Measurements from ENCODE around the gene CNTNAP2.

CNTNAP2 gene

DNA sequence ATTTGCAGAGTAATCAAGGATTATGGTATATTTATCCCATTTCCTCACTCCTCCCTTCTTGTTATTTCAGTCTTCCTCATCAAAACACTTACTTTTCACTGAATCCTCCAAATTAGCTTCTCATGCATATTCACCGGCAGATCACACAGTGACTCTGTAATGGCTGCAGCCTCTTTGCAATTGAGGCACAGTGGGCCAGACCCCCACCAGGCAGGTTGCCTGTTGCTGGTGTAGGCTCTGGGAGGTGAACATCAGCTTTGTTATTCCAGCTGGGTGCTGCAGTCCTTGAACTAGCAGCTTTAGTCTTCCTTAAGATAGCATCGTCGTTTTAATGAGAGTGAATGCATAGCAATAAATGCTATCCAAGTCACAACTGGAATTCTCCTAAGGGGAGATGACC lies 449.3 kb downstream of the CNTNAP2 start:
- no peak for DNase-seq (ENCODE audit: low read depth in 2 of 2)

DNA sequence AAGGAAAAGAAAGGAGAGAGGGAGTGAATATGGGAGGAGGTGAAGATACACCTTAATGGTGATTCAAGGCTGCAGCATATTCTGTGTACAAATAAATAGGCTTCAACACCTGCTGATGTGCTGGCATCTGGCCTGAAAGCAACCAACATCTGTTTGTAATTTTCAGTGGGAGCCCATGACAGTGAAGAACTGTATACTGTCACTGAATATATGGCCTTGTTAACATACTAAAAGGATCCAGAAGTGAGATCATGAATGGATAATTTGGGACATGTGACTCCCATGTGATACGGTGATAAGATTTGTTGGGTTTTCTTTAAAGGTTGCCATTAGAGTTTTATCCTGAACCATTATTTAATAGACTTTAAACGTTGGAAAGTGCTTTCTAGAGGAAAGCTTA lies 459.3 kb downstream of the CNTNAP2 start:
- DNase-seq (ENCODE audit: low read depth in 2 of 2): no peak

DNA sequence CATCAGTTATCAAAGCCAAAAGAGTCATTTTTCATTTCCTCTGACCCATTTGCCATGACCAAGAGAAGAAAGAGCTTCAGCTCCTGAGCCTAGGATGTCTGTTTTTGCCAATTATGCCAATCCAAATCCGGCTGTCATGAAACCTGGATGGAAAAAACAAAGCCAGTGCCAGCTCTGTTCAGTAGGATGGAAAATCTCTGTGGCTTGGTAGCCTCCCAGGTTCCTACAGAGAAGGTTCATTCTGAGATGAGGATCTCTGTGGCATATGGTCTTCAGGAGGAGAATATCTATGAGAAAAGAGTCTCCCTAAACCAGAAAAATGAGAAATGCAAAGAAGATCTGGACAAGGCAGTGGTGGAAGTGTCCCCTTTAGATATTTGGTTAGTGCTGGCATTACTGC lies 475.4 kb downstream of the CNTNAP2 start:
- DNase-seq (ENCODE audit: low read depth in 2 of 2): no peak

- no peak for DNase-seq (ENCODE audit: low read depth in 2 of 2)
These were observed 490.0 kb downstream of the CNTNAP2 start for GRCh38 chr7:146606628-146607027.

- DNase-seq (ENCODE audit: low read depth in 2 of 2): no peak
These were observed 503.0 kb downstream of the CNTNAP2 start for GRCh38 chr7:146619641-146620040.

DNA sequence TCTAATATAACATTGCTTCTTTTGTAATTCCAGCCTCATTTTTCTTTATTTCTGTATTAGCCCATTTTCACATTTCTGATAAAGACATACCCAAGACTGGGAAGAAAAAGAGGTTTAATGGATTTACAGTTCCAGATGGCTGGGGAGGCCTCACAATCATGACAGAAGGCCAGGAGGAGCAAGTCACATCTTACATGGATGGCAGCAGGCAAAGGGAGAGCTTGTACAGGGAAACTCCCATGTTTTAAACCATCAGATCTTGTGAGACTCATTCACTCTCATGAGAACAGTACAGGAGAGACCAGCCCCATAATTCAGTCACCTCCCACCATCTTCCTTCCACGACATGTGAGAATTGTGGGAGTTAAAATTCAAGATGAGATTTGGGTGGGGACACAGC lies 510.3 kb downstream of the CNTNAP2 start:
- DNase-seq (ENCODE audit: low read depth in 2 of 2): no peak

- no peak for DNase-seq (ENCODE audit: low read depth in 2 of 2)
These were observed 518.8 kb downstream of the CNTNAP2 start for GRCh38 chr7:146635205-146636032.

DNA sequence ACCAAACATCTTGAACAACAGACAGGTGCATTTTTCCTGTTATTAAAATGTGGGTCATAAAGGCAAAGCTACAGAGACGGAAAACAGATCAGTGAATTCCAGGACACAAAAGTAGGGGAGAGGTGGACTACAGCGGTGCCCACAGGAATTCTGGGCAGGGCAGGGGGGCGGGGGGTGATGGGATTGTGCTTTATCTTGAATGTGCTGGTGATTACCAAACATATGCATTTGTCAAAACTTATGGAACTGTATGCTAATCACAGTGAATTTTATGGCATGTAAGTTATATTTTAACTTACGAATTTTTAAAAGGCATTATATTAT lies 519.4 kb downstream of the CNTNAP2 start:
- no peak for DNase-seq (ENCODE audit: low read depth in 2 of 2)

DNA sequence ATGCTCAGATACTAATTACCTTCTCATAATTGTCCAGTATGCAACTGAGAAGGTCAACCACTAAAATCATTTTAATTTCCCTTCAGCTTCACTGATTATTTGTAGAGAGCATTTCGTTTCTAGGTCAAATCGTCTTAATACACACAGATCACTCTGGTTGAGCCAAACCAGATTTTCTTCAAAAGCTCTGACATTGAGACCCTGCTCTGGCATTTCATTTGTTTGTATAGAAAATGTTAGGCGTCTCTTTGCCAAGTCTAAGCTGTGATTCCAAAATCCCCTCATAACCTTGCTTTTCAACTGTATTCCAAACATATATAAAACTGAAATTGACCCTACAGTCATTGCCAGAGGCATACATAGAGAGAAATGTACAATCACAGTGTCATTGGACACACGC lies 520.0 kb downstream of the CNTNAP2 start:
- no peak for DNase-seq (ENCODE audit: low read depth in 2 of 2)

GRCh38 chr7:146639291-146639690 lies 522.7 kb downstream of the CNTNAP2 start:
- DNase-seq (ENCODE audit: low read depth in 2 of 2): no peak

- DNase-seq (ENCODE audit: low read depth in 2 of 2): no peak
These were observed 524.9 kb downstream of the CNTNAP2 start for GRCh38 chr7:146641491-146641890.

- no peak for DNase-seq (ENCODE audit: low read depth in 2 of 2)
These were observed 528.9 kb downstream of the CNTNAP2 start for GRCh38 chr7:146645383-146645976.

GRCh38 chr7:146647445-146647844 lies 530.8 kb downstream of the CNTNAP2 start:
- DNase-seq (ENCODE audit: low read depth in 2 of 2): no peak

DNA sequence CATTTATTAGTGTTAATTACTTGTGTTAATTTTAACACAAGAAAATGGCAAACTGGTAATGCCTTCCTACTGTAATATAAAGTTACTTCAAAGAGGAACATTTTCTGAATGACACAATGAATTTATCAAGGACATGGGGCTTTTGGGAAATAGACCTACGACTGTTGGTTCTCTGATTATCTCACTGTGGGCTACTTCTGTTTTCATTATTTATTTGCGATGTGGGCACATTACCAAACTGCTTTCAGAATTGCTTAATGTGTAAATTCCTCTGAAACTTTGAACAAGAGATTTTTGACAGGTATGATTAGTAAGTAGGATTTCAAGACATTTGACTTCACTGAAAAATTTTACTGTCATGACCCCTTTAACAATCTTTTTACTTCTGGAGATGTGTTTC lies 535.6 kb downstream of the CNTNAP2 start:
- no peak for DNase-seq (ENCODE audit: low read depth in 2 of 2)

GRCh38 chr7:146654048-146654447 lies 537.4 kb downstream of the CNTNAP2 start:
- DNase-seq (ENCODE audit: low read depth in 2 of 2): no peak

DNA sequence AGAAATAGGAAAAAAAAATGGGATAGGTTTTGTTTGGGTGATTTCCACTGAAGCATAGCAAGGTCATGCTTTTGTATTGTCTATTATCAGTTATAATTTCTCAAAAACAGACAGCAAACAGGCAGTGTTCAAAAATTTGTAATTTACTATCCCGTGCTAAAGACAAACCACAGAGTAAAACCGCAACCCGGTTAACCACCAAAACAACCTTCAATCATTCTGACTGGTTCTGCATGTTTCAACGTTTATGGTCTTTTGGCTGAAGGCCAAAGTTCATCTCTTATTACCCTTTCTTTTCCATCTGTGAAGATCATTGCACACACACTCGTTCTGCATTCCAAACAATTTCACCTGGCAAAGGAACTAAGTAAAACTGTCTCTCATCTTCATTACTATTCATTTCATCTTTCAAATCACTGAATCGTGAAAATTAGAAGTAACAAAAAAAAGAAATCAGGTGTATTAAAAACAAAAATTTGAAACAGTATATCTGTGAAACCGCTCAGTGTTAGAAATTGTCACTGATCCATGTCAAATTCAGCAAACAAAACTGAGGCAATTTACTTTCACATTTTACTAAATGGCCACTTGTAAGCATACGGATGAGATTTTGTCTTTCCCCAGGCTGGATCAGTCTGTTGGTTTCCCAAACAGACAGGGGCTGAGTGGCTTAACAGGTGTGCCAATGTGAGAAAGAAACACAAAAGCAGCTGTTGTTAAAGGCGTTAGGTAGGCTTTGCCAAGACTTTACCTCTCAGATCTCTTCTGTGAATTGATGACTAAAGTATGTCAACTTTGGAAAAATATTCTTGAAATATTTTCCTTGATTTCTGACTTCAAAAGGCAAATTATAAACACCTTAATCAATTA lies 539.6 kb downstream of the CNTNAP2 start:
- DNase-seq (ENCODE audit: low read depth in 2 of 2): no peak

GRCh38 chr7:146656988-146657387 lies 540.4 kb downstream of the CNTNAP2 start:
- no peak for DNase-seq (ENCODE audit: low read depth in 2 of 2)

DNA sequence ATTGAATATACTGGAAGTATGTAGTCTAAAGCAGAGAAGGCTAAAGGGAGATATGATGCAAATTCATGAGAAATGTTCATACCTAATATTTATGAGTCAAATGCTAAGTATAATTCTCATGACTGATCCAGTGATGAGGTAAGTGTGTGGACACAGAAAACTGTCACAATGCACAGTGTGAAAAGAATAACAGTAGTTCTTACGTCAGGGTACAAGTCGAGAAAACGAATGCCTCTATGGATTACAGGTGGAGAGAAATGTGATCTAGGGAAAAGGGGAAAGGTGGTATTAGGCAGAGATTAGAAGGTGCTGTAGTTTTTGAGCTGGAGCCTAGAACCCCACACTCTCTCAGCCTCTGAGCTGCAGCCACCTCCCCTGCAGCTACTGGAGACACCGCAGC lies 542.0 kb downstream of the CNTNAP2 start:
- no peak for DNase-seq (ENCODE audit: low read depth in 2 of 2)

- no peak for DNase-seq (ENCODE audit: low read depth in 2 of 2)
These were observed 543.1 kb downstream of the CNTNAP2 start for GRCh38 chr7:146659732-146660131.

DNA sequence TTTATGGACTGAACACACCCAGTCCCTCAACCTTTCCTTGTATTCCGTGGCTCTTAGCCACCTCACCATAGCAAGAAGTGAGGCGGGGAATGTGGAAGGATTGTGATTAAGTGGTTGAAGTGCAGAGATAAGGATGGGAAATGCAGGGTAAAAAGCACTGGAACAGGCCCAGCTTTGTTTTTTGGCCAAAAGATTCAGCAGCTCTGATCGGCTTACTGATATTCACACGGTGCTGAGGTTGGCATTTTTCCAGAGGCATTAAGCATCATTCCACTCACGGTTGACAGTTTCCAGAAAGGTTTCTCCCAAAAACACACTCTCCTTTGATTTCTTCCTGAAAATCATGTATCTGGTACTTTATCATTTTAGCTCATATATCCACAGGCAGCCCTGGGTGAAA lies 544.2 kb downstream of the CNTNAP2 start:
- DNase-seq (ENCODE audit: low read depth in 2 of 2): no peak

DNA sequence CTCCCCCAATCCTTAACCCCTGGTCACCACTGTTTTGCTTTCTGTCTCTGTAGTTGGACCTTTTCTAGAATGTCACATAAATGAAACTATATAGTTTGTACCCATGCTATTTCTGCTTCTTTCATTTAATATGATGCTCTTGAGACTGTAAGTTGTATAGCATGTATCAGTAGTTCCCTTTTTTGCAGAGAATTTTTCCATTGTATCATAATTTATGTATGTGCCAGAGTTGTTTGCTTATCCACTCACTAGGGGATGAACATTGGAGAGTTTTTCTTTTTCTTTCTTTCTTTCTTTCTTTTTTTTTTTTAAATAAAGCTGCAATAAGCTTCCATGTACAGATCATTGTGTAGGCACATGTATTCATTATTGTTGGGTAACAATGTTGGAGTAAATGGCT lies 544.8 kb downstream of the CNTNAP2 start:
- no peak for DNase-seq (ENCODE audit: low read depth in 2 of 2)

DNA sequence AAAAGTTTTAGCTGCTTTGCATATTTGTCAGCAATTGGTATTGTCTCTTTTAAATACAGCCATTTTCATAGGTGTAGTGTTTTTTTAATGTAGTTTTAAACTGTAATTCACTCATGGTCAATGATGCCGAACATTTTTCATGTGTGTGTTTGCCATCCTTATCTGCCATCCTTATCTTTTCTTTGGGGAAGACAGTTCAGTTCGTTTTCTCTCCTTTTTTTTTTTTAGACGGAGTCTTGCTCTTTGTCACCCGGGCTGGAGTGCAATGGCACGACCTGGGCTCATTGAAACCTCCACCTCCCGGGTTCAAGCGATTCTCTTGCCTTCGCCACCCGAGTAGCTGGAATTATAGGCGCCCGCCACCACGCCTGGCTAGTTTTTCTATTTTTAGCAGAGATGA lies 545.3 kb downstream of the CNTNAP2 start:
- DNase-seq (ENCODE audit: low read depth in 2 of 2): no peak

- no peak for DNase-seq (ENCODE audit: low read depth in 2 of 2)
These were observed 548.4 kb downstream of the CNTNAP2 start for GRCh38 chr7:146665023-146665422.

Measured in stimulated activated CD4-positive, alpha-beta T cell treated with anti-CD3 and anti-CD28 coated beads, Interleukin-4, amount 100 ng/mL, for 48 hours (primary cell).